ENCODE data around the gene FRMD4A.

FRMD4A gene

GRCh38 chr10:14131261-14131960 lies 199.3 kb downstream of the FRMD4A start:
- TF ChIP-seq CTCF (IDR thresholded peaks at IDR 0.05) = no peak
- TF ChIP-seq ZFX (IDR thresholded peaks at IDR 0.05; ENCODE audit: borderline replicate concordance) = no peak
- no peak overlapping the region for H3K27ac ChIP-seq

- TF ChIP-seq ZFX (IDR thresholded peaks at IDR 0.05; ENCODE audit: borderline replicate concordance) (no peak), CTCF (IDR thresholded peaks at IDR 0.05) (no peak)
- H3K27ac ChIP-seq = no peak overlapping the region
These were observed 201.0 kb downstream of the FRMD4A start for GRCh38 chr10:14129770-14130169.

- H3K27ac ChIP-seq = no peak overlapping the region
- no peak for TF ChIP-seq CTCF (IDR thresholded peaks at IDR 0.05)
- no peak for TF ChIP-seq ZFX (IDR thresholded peaks at IDR 0.05; ENCODE audit: borderline replicate concordance)
These were observed 202.2 kb downstream of the FRMD4A start for GRCh38 chr10:14128519-14128918.

- TF ChIP-seq CTCF (IDR thresholded peaks at IDR 0.05) (no peak), ZFX (IDR thresholded peaks at IDR 0.05; ENCODE audit: borderline replicate concordance) (no peak)
- H3K27ac ChIP-seq = no peak overlapping the region
These were observed 203.9 kb downstream of the FRMD4A start for GRCh38 chr10:14126697-14127440.

- no peak overlapping the region for H3K27ac ChIP-seq
- TF ChIP-seq ZFX (IDR thresholded peaks at IDR 0.05; ENCODE audit: borderline replicate concordance) (no peak), CTCF (IDR thresholded peaks at IDR 0.05) (no peak)
These were observed 205.2 kb downstream of the FRMD4A start for GRCh38 chr10:14125564-14125963.

GRCh38 chr10:14124941-14125340 lies 205.8 kb downstream of the FRMD4A start:
- no peak overlapping the region for H3K27ac ChIP-seq
- TF ChIP-seq ZFX (IDR thresholded peaks at IDR 0.05; ENCODE audit: borderline replicate concordance) (no peak), CTCF (IDR thresholded peaks at IDR 0.05) (no peak)

- H3K27ac ChIP-seq = no peak overlapping the region
- TF ChIP-seq ZFX (IDR thresholded peaks at IDR 0.05; ENCODE audit: borderline replicate concordance) (no peak), CTCF (IDR thresholded peaks at IDR 0.05) (no peak)
These were observed 207.6 kb downstream of the FRMD4A start for GRCh38 chr10:14123139-14123538.
